DOHH2 (cell line): ENCODE measurements around the gene KCTD10.
A peak's percentile ranks its signal among the peaks of the same experiment; 100 is the strongest.

Source experiments
- CTCF ChIP-seq: fragments of 200-600 bp; sonication (generic); IDR thresholded peaks from one replicate; pipeline ENCODE4 v1.5.1; 2014; ENCODE audit warnings: antibody characterized with exemption, mild to moderate bottlenecking, low read depth, low read length; ENCODE audit not compliant: poor library complexity, severe bottlenecking
- EZH2phosphoT487 ChIP-seq: fragments of 200-600 bp; sonication (generic); IDR thresholded peaks from 2 replicates; pipeline ENCODE4 v1.6.1; 2017; ENCODE audit warnings: borderline replicate concordance, mild to moderate bottlenecking, antibody characterized with exemption, low read length, moderate library complexity, mixed read lengths

- TF ChIP-seq CTCF (peak; percentile 29), EZH2phosphoT487 (no peak)
These were observed 43.5 kb downstream of the KCTD10 start for GRCh38 chr12:109433618-109434017.
